Measurements from ENCODE around the gene CCDC110. TPM values are rescaled to one million over a fixed set of nuclear protein-coding genes. Genes with fewer than 3 reads are reported as not detected.

The CCDC110 gene
- total and polyA plus RNA-seq, 2 of the 4 experiments (the other 2 are of a cell fraction), result 0.46 to 0.90 TPM

GRCh38 chr4:185396724-185397385, 74.7 kb downstream of the CCDC110 start, which contains the start of gene ANKRD37:
ANKRD37 (plus strand) TSS chr4:185396841; CDS start chr4:185396924, 83 bp downstream.
- peak within 1 kb of the TSS; percentile 96 for H2AFZ ChIP-seq (replicated peaks; ENCODE audit: low read length, poor library complexity)
- H3K56ac ChIP-seq (ENCODE audit: extremely low read depth, insufficient read depth, low read length), result peak within 1 kb of the TSS; percentile 74
- peak within 1 kb of the TSS; percentile 74 for H3K4ac ChIP-seq (ENCODE audit: low read depth, low read length)
- H2BK15ac ChIP-seq (ENCODE audit: low read depth, low read length), result peak within 1 kb of the TSS; percentile 9; the same call in 1 of the 3 replicates
- ATAC-seq (ENCODE audit: low read depth), result peak; percentile 4
- intact Hi-C loops (cut with micrococcal nuclease), result loop anchor here (2.0 kb wide), 1 partner anchor 200 kb away; no protein-coding TSS in a partner anchor
- WGBS, 2 experiments (ENCODE audit: extremely low coverage in 2 of 2, insufficient read length in 1 of 2), result 14% methylated on average over 21 of the region's 38 CpGs; no CpG with 5 or more reads in 1 of the 2 experiments
- H4K8ac ChIP-seq (ENCODE audit: low read depth in 2 of 2, low read length in 2 of 2), result peak within 1 kb of the TSS; percentile 57 to 88
- no peak within 1 kb of the TSS for H2BK20ac ChIP-seq (ENCODE audit: low read depth, low read length)
- H3K4me1 ChIP-seq (ENCODE audit: control insufficient read depth, insufficient read depth, low read length), result no peaks in the 10 kb centered on the region; the same call in 1 of the 2 replicates
- H3K36me3 ChIP-seq (ENCODE audit: control insufficient read depth, insufficient read depth, low read length), result peaks cover 8% of the 10 kb centered on the region
- TF ChIP-seq, protein P1, sequence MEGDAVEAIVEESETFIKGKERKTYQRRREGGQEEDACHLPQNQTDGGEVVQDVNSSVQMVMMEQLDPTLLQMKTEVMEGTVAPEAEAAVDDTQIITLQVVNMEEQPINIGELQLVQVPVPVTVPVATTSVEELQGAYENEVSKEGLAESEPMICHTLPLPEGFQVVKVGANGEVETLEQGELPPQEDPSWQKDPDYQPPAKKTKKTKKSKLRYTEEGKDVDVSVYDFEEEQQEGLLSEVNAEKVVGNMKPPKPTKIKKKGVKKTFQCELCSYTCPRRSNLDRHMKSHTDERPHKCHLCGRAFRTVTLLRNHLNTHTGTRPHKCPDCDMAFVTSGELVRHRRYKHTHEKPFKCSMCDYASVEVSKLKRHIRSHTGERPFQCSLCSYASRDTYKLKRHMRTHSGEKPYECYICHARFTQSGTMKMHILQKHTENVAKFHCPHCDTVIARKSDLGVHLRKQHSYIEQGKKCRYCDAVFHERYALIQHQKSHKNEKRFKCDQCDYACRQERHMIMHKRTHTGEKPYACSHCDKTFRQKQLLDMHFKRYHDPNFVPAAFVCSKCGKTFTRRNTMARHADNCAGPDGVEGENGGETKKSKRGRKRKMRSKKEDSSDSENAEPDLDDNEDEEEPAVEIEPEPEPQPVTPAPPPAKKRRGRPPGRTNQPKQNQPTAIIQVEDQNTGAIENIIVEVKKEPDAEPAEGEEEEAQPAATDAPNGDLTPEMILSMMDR (conservative IDR thresholded peaks at IDR 0.05; ENCODE audit: low read depth, low read length), result no peak
- no peak for TF ChIP-seq NFE2L2 (IDR thresholded peaks at IDR 0.05; ENCODE audit: low read depth, low read length)
- TF ChIP-seq CHD1 (IDR thresholded peaks at IDR 0.05; ENCODE audit: low read depth, low read length), result no peak
- no peak for TF ChIP-seq RFX5 (IDR thresholded peaks at IDR 0.05; ENCODE audit: low read depth, low read length)
- POLR2A ChIA-PET (ENCODE audit: unreplicated experiment), result interaction anchor here (0.7 kb wide), 1 partner anchor 127 kb away, joined by 8 read pairs; no protein-coding TSS in a partner anchor
- in situ Hi-C loops (cut with MboI; ENCODE audit: low sequenced_read_pairs), result no loop called here
- peak within 1 kb of the TSS; percentile 76 for H4K91ac ChIP-seq (ENCODE audit: insufficient read depth, low read depth, low read length)
- H3K9ac ChIP-seq (ENCODE audit: low read depth, low read length), result peak within 1 kb of the TSS; percentile 72
- H3K9me1 ChIP-seq (ENCODE audit: insufficient read depth, low read length), result no peaks in the 10 kb centered on the region
- H3K79me1 ChIP-seq (ENCODE audit: low read depth in 1 of 2, low read length in 2 of 2), result peaks cover 3 to 7% of the 10 kb centered on the region in 2 experiments; a peak in 3 of 4 replicates
- DNase-seq, result peak; percentile 19
- H3K27me3 ChIP-seq (ENCODE audit: control insufficient read depth, insufficient read depth, low read length), result no peaks in the 10 kb centered on the region
- no peaks in the 10 kb centered on the region for H4K20me1 ChIP-seq (ENCODE audit: insufficient read depth, low read length)
- H2AK9ac ChIP-seq (replicated peaks; ENCODE audit: low read depth, low read length, poor library complexity), result peak within 1 kb of the TSS; percentile 95
- peak within 1 kb of the TSS; percentile 55 for H2BK120ac ChIP-seq (ENCODE audit: low read depth, low read length)
- dilution Hi-C loops (cut with HindIII; ENCODE audit: low sequenced_read_pairs, unreplicated experiment), result no loop called here
- no TSS peak for BruUV-seq (replicated peaks)
- H4K5ac ChIP-seq (ENCODE audit: low read depth, low read length), result peak within 1 kb of the TSS; percentile 40
- H2BK5ac ChIP-seq (ENCODE audit: low read depth, low read length, poor library complexity, severe bottlenecking), result peak within 1 kb of the TSS; percentile 83
- peak within 1 kb of the TSS; percentile 53 for H2AK5ac ChIP-seq (ENCODE audit: low read depth, low read length)
- peak within 1 kb of the TSS; percentile 51 for H3K14ac ChIP-seq (replicated peaks; ENCODE audit: low read depth, low read length)
- peak within 1 kb of the TSS; percentile 66 for H3K27ac ChIP-seq (ENCODE audit: insufficient read depth, low read length)
- peak within 1 kb of the TSS; percentile 70 for H3K4me2 ChIP-seq (ENCODE audit: low read depth, low read length)
- peak within 1 kb of the TSS; percentile 71 for H3K4me3 ChIP-seq (ENCODE audit: insufficient read depth, low read depth, low read length)
- no peaks in the 10 kb centered on the region for H3K9me3 ChIP-seq (ENCODE audit: control insufficient read depth, insufficient read depth, low read length)
- peak within 1 kb of the TSS; percentile 37 for H3K18ac ChIP-seq (ENCODE audit: low read depth, low read length)
- H3K23ac ChIP-seq (ENCODE audit: low read depth, low read length), result peak within 1 kb of the TSS; percentile 85
- CTCF ChIA-PET, result no interaction called here
